ENCODE results near the gene TIMM17A. TPM values are rescaled to one million over a fixed set of nuclear protein-coding genes. Genes with fewer than 3 reads are reported as not detected.

Gene TIMM17A
- total RNA-seq, 1 donor from 2014 or later, result 69.8 TPM

DNA sequence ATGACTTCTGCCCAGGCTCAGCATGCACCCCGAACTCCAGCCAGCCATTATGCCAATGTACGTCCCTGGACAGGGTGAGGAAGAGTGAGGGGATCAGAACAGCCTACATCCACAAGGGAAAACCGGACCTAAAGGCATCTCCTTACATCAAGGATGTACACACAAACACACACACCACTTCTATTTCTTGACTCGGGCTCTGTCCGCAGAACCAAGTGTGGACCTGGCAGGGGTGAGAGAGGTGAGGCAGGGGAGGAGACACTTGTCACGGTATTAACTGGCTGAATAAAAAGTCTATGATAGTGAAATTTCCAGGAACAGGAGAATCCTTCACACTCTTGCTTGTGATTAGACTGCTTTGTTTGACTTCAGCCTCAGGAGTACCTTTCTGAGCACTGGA lies 11.3 kb upstream of the TIMM17A start:
- Mint-ChIP-seq H3K4me3 (ENCODE audit: unreplicated experiment) (no peak overlapping the region), H3K9me3 (ENCODE audit: unreplicated experiment) (peaks cover 10% of the 10 kb centered on the region), H3K27ac (ENCODE audit: unreplicated experiment) (no peak overlapping the region), H3K27me3 (ENCODE audit: unreplicated experiment) (peaks cover 10% of the 10 kb centered on the region), H3K36me3 (ENCODE audit: unreplicated experiment) (no peaks in the 10 kb centered on the region), H3K4me1 (ENCODE audit: low read depth, unreplicated experiment) (peaks cover 44% of the 10 kb centered on the region)
- DNase-seq, result no peak
- TF ChIP-seq CTCF (IDR thresholded peaks at IDR 0.05; ENCODE audit: partially characterized antibody, unreplicated experiment), result no peak

GRCh38 chr1:201944639-201945038 lies 10.7 kb upstream of the TIMM17A start:
- peaks cover 10% of the 10 kb centered on the region for H3K27me3 Mint-ChIP-seq (ENCODE audit: unreplicated experiment)
- no peak for DNase-seq
- no peaks in the 10 kb centered on the region for H3K36me3 Mint-ChIP-seq (ENCODE audit: unreplicated experiment)
- peaks cover 9% of the 10 kb centered on the region for H3K9me3 Mint-ChIP-seq (ENCODE audit: unreplicated experiment)
- peaks cover 44% of the 10 kb centered on the region for H3K4me1 Mint-ChIP-seq (ENCODE audit: low read depth, unreplicated experiment)
- H3K27ac Mint-ChIP-seq (ENCODE audit: unreplicated experiment), result no peak overlapping the region
- TF ChIP-seq CTCF (IDR thresholded peaks at IDR 0.05; ENCODE audit: partially characterized antibody, unreplicated experiment), result no peak
- H3K4me3 Mint-ChIP-seq (ENCODE audit: unreplicated experiment), result no peak overlapping the region

DNA sequence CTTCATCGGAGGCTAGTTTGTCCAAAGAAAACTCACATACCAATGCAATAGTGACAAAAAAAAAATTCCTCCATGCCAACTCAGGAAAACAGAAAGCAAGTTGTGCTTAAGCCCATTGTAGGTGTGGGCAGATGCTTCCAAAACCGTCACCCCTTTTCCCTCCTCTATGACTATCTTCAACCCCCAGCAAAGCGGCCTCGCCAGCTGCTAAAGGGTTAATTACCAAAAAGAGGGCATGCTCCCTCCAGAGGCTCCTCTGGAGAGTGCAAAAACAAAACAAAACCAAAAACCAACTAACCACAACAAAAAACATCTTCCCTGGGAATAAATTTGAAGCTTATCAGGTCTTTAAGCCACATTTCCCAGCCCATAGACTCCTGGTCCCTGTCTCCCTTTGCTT lies 10.1 kb upstream of the TIMM17A start:
- H3K9me3 Mint-ChIP-seq (ENCODE audit: unreplicated experiment), result peaks cover 9% of the 10 kb centered on the region
- H3K4me3 Mint-ChIP-seq (ENCODE audit: unreplicated experiment), result no peak overlapping the region
- no peak overlapping the region for H3K27ac Mint-ChIP-seq (ENCODE audit: unreplicated experiment)
- no peak for TF ChIP-seq CTCF (IDR thresholded peaks at IDR 0.05; ENCODE audit: partially characterized antibody, unreplicated experiment)
- H3K4me1 Mint-ChIP-seq (ENCODE audit: low read depth, unreplicated experiment), result peaks cover 45% of the 10 kb centered on the region
- peaks cover 9% of the 10 kb centered on the region for H3K27me3 Mint-ChIP-seq (ENCODE audit: unreplicated experiment)
- no peaks in the 10 kb centered on the region for H3K36me3 Mint-ChIP-seq (ENCODE audit: unreplicated experiment)
- DNase-seq, result no peak

DNA sequence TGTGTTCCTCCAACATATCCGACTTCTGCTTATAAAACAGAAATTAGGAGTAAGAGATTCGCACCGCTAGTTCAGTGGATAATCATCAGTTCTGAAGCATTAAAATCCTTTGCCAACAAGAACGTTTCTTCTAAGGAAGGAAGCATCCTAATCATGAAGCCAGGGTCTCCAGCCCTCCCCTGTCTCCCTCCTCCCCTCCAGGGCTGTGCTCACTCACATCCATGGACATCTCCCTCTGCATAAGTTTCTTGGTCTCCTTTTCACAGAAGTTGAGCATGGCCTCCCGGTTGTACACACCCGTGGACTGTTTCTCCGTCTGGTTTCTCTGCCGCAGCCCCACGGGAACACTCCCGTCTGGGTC lies 9.5 kb upstream of the TIMM17A start:
- no peak for TF ChIP-seq CTCF (IDR thresholded peaks at IDR 0.05; ENCODE audit: partially characterized antibody, unreplicated experiment)
- Mint-ChIP-seq H3K4me1 (ENCODE audit: low read depth, unreplicated experiment) (peaks cover 48% of the 10 kb centered on the region), H3K27me3 (ENCODE audit: unreplicated experiment) (peaks cover 9% of the 10 kb centered on the region), H3K9me3 (ENCODE audit: unreplicated experiment) (peaks cover 10% of the 10 kb centered on the region), H3K27ac (ENCODE audit: unreplicated experiment) (no peak overlapping the region), H3K36me3 (ENCODE audit: unreplicated experiment) (no peaks in the 10 kb centered on the region), H3K4me3 (ENCODE audit: unreplicated experiment) (peak overlapping the region; percentile 87)
- no peak for DNase-seq

GRCh38 chr1:201946224-201946908 lies 8.9 kb upstream of the TIMM17A start, which contains the start of gene LMOD1:
TSS of gene LMOD1 (minus strand) at chr1:201946548. CDS start at chr1:201946340, 208 bp downstream.
- H3K9me3 Mint-ChIP-seq (ENCODE audit: unreplicated experiment), result peaks cover 10% of the 10 kb centered on the region
- peak within 1 kb of the TSS; percentile 87 for H3K4me3 Mint-ChIP-seq (ENCODE audit: unreplicated experiment)
- TF ChIP-seq CTCF (IDR thresholded peaks at IDR 0.05; ENCODE audit: partially characterized antibody, unreplicated experiment), result no peak
- H3K4me1 Mint-ChIP-seq (ENCODE audit: low read depth, unreplicated experiment), result peaks cover 47% of the 10 kb centered on the region
- no peaks in the 10 kb centered on the region for H3K36me3 Mint-ChIP-seq (ENCODE audit: unreplicated experiment)
- no peak within 1 kb of the TSS for H3K27ac Mint-ChIP-seq (ENCODE audit: unreplicated experiment)
- peak; percentile 78 for DNase-seq
- peaks cover 9% of the 10 kb centered on the region for H3K27me3 Mint-ChIP-seq (ENCODE audit: unreplicated experiment)

Data from glutamatergic neuron (in vitro differentiated cells).